GM23338 (cell line): Measurements from ENCODE around the gene KCNK1.

ENCODE experiments used
- CREB1 ChIP-seq: fragments of 250-450 bp; sonication (Bioruptor Pico); IDR thresholded peaks from 2 replicates; pipeline ENCODE4 v1.5.0; 2020; ENCODE audit warnings: low read depth, mild to moderate bottlenecking, moderate library complexity
- CTCF ChIP-seq, 2 experiments: fragments of 200-600 bp in 1 of 2; sonication (generic) in 1 of 2; conservative IDR thresholded peaks; 2 replicates each; pipeline versions ENCODE4 v1.5.1 to v1.6.1; 2016 to 2017; ENCODE audit warnings: antibody characterized with exemption in 2 of 2, low read depth in 2 of 2, mild to moderate bottlenecking in 2 of 2, moderate library complexity in 1 of 2
- ETS1 ChIP-seq: IDR thresholded peaks from 2 replicates; pipeline ENCODE4 v1.6.1; 2016; ENCODE audit warnings: antibody characterized with exemption
- EZH2 ChIP-seq: fragments of 200-600 bp; sonication (generic); IDR thresholded peaks from one replicate; pipeline ENCODE4 v1.8.0; 2017; ENCODE audit warnings: antibody characterized with exemption, mild to moderate bottlenecking, low read depth; ENCODE audit not compliant: unreplicated experiment
- EZH2phosphoT487 ChIP-seq: fragments of 200-600 bp; sonication (generic); IDR thresholded peaks from one replicate; pipeline ENCODE4 v1.8.1; 2018; ENCODE audit warnings: antibody characterized with exemption; ENCODE audit not compliant: unreplicated experiment
- JUNB ChIP-seq: IDR thresholded peaks from one replicate; pipeline ENCODE4 v1.6.1; 2016; ENCODE audit warnings: antibody characterized with exemption; ENCODE audit not compliant: unreplicated experiment
- POLR2AphosphoS5 ChIP-seq: IDR thresholded peaks from 2 replicates; pipeline ENCODE4 v1.6.1; 2016; ENCODE audit warnings: antibody characterized with exemption, low read depth
- REST ChIP-seq: IDR thresholded peaks from one replicate; pipeline ENCODE4 v1.6.1; 2018; ENCODE audit warnings: antibody characterized with exemption; ENCODE audit not compliant: unreplicated experiment
- ZNF331 ChIP-seq: fragments of 250-450 bp; sonication (Bioruptor Pico); IDR thresholded peaks from 2 replicates; pipeline ENCODE4 v1.5.0; 2020; ENCODE audit warnings: low read depth, mild to moderate bottlenecking, moderate library complexity

GRCh38 chr1:233608988-233609387, 4.9 kb upstream of the KCNK1 start:
- TF ChIP-seq EZH2 (no peak), POLR2AphosphoS5 (no peak), CREB1 (no peak), CTCF (conservative IDR thresholded peaks at IDR 0.05; ENCODE audit: low read depth in 2 of 2) (no peak), REST (no peak), EZH2phosphoT487 (no peak), JUNB (no peak), ZNF331 (CRISPR knock-in tag) (no peak), ETS1 (no peak)
